SH-SY5Y (cell line): ENCODE data around the gene MAGEB17.

Experiments used
- GATA2 ChIP-seq: IDR thresholded peaks from 2 replicates; pipeline ENCODE4 v1.6.1; 2011; ENCODE audit warnings: mild to moderate bottlenecking, low read depth, low read length
- GATA3 ChIP-seq: IDR thresholded peaks from 2 replicates; pipeline ENCODE4 v1.6.1; 2011; ENCODE audit warnings: low read depth, mild to moderate bottlenecking, low read length, moderate library complexity

GRCh38 chrX:16171944-16172343 lies 4.7 kb downstream of the MAGEB17 start:
- no peak for TF ChIP-seq GATA2
- no peak for TF ChIP-seq GATA3
